AG04450 (cell line): ENCODE results near the gene KCNQ1OT1. TPM values are rescaled to one million over a fixed set of nuclear protein-coding genes. Genes with fewer than 3 reads are reported as not detected.

Experiments
- CTCF ChIA-PET: fragments of 300-600, 350-600 bp; formaldehyde crosslinking; extraction: SDS; loops from one replicate; lab custom pipeline; 2022; ENCODE audit warnings: antibody characterized with exemption, inconsistent platforms; lab: Charles Lee
- POLR2A ChIA-PET: fragments of 350-600 bp; formaldehyde crosslinking; extraction: SDS; loops from one replicate; lab custom pipeline; 2021; ENCODE audit warnings: antibody characterized with exemption, inconsistent platforms; lab: Yijun Ruan, JAX
- DNase-seq: peaks from one replicate; pipeline ENCODE4 v3.0.0-alpha.2; 2011; ENCODE audit warnings: low read depth, low spot score
- H3K27ac ChIP-seq: one replicate; pipeline ENCODE4 v1.5.1; 2012; ENCODE audit warnings: low read depth, low read length, control low read depth
- H3K27me3 ChIP-seq: one replicate; pipeline ENCODE4 v1.6.0; 2012; ENCODE audit warnings: low read length; ENCODE audit not compliant: control insufficient read depth, insufficient read depth
- H3K4me3 ChIP-seq: 2 replicates; pipeline ENCODE4 v1.5.1; 2011; ENCODE audit warnings: mild to moderate bottlenecking, low read depth, low read length, control low read depth
- H3K9me3 ChIP-seq: 2 replicates; pipeline ENCODE4 v1.5.1; 2012; ENCODE audit warnings: low read length; ENCODE audit not compliant: control insufficient read depth, insufficient read depth
- polyA plus RNA-seq: library from polyadenylated mRNA; depleted of rRNA; stranded (reverse); fragments of >200 nt; gene quantifications from 2 replicates; pipeline ENCODE4 v1.2.3, GENCODE V29; 2011
- TF ChIP-seq, protein P1 (sequence below): IDR thresholded peaks from 2 replicates; pipeline ENCODE4 v1.5.1; 2011; ENCODE audit warnings: low read depth, low read length, control low read depth, inconsistent platforms

Gene KCNQ1OT1
- polyA plus RNA-seq, 1 experiment, result 0.33 TPM

DNA sequence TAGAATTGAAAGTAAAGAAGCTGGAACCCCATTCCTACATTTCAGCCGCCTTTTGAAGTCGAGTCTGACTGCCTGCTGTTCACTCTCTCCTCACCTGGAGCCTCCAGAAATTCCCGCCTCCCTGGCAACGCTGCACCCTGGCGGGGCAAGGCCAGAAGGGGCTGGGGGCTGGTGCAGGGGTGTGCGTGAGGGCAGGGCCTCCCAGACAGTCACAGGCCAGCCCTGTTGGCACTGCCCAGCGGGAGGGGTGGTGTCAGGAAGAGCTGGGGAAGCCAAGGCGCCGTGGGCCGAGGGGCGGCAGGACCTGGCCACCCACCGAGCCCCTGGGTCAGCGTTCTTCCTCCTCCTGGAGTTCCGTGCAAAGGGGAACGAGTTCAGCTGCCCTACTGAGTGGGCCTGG lies 123.2 kb downstream of the KCNQ1OT1 start:
- Histone ChIP-seq H3K27me3 (peaks cover 14% of the 10 kb centered on the region), H3K9me3 (peaks cover 13% of the 10 kb centered on the region; the same call in 1 of the 2 replicates), H3K27ac (no peak overlapping the region), H3K4me3 (no peak overlapping the region)
- ChIA-PET CTCF (no interaction called here), POLR2A (no interaction called here)
- DNase-seq, result no peak
- TF ChIP-seq, protein P1, sequence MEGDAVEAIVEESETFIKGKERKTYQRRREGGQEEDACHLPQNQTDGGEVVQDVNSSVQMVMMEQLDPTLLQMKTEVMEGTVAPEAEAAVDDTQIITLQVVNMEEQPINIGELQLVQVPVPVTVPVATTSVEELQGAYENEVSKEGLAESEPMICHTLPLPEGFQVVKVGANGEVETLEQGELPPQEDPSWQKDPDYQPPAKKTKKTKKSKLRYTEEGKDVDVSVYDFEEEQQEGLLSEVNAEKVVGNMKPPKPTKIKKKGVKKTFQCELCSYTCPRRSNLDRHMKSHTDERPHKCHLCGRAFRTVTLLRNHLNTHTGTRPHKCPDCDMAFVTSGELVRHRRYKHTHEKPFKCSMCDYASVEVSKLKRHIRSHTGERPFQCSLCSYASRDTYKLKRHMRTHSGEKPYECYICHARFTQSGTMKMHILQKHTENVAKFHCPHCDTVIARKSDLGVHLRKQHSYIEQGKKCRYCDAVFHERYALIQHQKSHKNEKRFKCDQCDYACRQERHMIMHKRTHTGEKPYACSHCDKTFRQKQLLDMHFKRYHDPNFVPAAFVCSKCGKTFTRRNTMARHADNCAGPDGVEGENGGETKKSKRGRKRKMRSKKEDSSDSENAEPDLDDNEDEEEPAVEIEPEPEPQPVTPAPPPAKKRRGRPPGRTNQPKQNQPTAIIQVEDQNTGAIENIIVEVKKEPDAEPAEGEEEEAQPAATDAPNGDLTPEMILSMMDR, result no peak

DNA sequence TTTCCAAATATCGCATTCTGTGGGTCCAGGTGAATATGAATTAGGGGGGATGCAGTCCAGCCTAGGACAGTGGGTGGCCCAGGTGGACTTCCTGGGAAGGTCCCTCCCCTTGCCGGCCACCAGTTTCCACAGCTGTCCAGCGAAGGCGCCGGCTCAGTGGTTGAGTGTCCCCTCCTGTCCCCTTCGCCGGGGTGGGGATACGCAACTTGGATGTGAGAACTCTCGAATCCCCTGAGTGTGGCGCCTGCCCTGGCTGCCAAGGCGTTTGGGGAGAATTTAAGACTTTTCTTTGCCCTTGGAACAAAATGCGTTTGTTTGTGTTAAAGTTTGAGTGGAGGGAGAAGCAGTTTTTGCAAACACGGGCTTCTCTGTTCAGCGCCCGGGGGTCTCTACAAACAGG lies 123.7 kb downstream of the KCNQ1OT1 start:
- Histone ChIP-seq H3K4me3 (no peak overlapping the region), H3K27ac (no peak overlapping the region), H3K9me3 (peaks cover 18% of the 10 kb centered on the region; the same call in 1 of the 2 replicates), H3K27me3 (peaks cover 14% of the 10 kb centered on the region)
- no peak for DNase-seq
- POLR2A ChIA-PET, result no interaction called here
- CTCF ChIA-PET, result no interaction called here
- TF ChIP-seq, protein P1, result no peak

DNA sequence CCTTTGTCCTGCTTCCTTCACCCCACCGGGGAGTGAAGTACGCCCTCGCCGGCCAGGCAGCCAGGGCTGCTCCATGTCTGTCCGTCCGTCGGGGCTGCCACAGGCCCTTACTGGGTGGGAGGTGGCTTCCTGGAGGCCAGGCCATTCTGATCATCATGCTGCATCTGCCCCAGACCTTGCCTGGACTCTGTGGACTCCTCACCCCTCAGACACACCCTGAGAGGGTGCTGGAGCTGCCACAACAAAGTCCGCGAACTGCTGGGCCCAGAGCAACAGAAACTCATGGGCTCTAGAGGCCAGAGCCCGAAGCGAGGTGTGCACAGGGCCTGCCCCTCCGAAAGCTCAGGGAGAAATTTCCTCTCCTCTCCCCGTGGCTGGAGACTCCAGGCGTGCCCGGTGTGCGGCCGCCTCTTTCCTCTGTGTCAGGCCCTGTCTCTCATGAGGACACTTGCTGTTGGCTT lies 124.2 kb downstream of the KCNQ1OT1 start:
- CTCF ChIA-PET, result interaction anchor here (0.7 kb wide), 1 partner anchor 20 kb away, joined by 3 read pairs; no protein-coding TSS in a partner anchor
- TF ChIP-seq, protein P1, result no peak

DNA sequence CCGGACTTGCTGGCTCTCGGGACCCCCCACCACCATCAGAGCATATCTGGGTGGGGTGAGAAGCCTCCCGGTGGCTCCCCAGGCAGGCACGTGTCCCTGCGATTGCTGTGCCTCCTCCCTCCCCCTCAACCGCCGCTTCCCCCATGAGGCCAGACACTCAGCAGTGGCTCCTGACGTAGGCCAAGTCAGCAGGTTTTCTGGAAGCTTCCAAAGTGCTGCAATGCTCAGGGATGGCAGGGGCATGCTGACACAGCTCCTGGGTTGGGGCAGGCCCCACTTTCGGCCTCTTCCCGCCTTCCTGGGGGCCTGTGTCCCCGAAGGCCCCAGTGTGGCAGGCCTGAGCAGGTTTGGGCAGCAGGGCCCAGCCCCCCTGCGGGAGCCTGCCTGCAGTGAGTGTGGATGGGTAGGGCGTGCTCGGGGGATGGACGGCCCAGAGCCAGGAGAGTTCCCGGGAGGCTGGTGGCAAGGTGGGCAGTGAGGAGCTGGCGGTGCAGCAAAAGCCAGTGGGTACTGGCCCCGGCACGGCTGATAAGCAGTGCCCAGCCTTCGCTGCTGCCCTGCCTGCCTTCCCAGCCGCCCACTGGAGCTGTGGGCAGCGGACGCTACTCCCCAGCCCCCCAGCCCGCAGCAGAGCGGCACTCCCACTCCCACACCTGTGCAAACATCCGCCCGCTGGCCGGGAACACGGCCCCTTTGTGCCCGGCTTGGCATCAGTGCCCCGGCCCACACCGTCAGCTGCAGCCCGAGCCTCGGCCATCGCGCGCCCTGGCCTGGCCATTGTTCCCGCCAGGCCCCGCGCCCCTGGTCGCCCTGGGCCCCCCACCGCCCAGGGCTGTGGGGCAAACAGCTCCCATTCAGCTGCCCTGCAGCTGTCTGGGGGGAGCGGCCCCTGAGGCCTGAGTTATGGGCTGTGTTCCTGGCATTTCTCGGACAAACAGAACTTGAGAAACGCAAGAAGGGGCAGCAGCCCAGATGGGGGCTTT lies 125.0 kb downstream of the KCNQ1OT1 start:
- no peak for DNase-seq
- no peak overlapping the region for H3K27ac ChIP-seq
- POLR2A ChIA-PET, result no interaction called here
- peaks cover 14% of the 10 kb centered on the region for H3K27me3 ChIP-seq
- H3K9me3 ChIP-seq, result peaks cover 30% of the 10 kb centered on the region
- CTCF ChIA-PET, result interaction anchor here (0.7 kb wide), 1 partner anchor 19 kb away, joined by 3 read pairs; no protein-coding TSS in a partner anchor
- no peak overlapping the region for H3K4me3 ChIP-seq
- TF ChIP-seq, protein P1, result no peak

More for the DNA sequence above, 124.2 kb downstream of the KCNQ1OT1 start:
- Histone ChIP-seq H3K4me3 (no peak overlapping the region), H3K27me3 (peaks cover 14% of the 10 kb centered on the region), H3K27ac (no peak overlapping the region), H3K9me3 (peaks cover 23% of the 10 kb centered on the region)
- no peak for DNase-seq
- POLR2A ChIA-PET, result no interaction called here
